Activated T-cell treated with anti-CD3 and anti-CD28 coated beads for 4 hours (primary cell): ENCODE results near the gene LARGE1.

Source experiments
- DNase-seq: peaks from one replicate; pipeline ENCODE4 v3.0.0-alpha.2; 2020

LARGE1 gene

DNA sequence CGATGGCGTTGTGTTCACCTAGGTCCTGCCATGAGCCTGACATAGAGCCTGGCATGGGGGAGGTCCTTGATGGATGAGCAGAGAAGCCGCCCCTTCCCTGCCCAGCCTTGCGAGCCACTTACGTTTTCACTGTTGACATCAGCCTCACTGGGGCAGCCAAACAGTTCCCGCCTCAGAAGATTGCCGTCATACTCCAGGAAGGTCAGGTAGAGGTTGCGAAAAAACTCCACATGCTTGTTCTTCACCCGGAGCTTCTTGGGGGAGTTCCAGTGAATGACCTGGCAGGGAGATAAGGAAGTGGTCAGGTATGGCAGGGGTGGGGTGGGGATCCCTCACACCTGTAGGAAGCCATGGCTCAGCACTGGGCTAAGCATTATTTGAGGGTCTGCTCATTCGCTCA, 582.8 kb downstream of the LARGE1 start:
- DNase-seq, result no peak

DNA sequence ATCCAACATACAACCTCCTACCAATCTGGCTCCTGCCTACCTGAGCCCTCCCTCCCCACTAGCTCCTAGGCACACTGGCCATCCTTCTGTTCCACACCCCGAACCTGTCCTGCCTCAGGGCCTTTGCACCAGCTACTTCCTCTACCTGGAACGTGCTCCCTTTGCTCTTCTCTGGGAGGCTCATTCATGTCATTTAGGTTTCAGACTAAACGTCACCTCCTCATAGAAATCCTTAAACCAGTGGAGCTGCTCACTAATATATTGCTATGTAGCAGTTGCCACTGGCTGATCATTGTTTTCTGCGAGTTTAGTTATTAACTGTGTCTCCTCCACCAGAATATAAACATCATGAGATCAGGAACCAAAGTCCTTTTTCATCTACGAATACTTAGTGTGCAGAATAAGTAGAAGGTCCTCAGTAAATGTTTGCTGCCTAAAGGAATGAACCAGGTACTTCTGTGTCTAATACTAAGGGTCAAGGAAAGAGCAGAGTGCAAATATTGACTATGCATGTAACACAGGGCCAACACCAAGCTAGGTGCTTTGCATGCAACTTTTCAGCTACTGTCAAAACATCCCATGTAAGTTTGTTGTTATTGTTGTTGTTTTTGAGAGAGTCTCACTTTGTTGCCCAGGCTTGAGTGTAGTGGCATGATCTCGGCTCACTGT, 584.5 kb downstream of the LARGE1 start:
- DNase-seq, result no peak

DNA sequence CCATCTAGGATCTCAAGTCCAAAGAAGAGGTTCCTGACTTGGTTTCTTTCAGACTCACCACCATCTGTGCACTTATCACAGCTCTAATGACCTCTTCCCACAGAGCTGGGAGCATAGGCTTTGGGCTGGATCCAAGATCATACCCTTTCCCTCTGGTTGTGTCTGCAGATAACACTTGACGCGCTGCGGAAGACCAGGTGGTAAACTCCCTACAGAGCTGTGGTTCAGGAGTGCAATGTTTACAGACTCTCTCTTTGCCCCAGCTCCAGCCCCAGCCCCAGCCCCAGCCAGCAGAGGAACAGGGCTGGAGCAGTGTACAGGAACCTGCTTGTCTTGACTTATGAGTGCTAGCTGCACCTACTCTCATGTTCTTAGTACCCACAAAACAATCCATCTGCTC, 587.7 kb downstream of the LARGE1 start:
- no peak for DNase-seq

GRCh38 chr22:33331017-33331416, 589.3 kb downstream of the LARGE1 start:
- no peak for DNase-seq

DNA sequence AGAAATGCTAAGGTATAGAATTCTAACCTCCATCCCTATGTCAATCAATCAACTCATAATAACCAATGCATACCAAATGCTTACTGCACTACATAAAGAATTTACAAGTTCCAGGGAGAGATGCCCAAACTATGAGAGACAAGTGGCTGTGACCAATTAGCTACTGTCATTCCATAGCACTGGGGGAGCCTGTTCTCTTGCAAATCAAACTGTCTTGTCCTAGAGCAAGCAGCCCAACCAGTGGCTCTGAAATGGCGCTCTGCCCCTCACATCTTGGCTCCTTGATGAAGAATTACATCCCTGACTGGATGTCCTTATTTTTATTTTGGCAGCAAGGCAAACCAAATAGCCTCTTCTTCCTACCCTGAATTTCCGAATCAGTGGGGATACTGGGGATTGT, 589.7 kb downstream of the LARGE1 start:
- DNase-seq, result no peak

- DNase-seq, result no peak
These were observed 590.9 kb downstream of the LARGE1 start for GRCh38 chr22:33329398-33329797.

DNA sequence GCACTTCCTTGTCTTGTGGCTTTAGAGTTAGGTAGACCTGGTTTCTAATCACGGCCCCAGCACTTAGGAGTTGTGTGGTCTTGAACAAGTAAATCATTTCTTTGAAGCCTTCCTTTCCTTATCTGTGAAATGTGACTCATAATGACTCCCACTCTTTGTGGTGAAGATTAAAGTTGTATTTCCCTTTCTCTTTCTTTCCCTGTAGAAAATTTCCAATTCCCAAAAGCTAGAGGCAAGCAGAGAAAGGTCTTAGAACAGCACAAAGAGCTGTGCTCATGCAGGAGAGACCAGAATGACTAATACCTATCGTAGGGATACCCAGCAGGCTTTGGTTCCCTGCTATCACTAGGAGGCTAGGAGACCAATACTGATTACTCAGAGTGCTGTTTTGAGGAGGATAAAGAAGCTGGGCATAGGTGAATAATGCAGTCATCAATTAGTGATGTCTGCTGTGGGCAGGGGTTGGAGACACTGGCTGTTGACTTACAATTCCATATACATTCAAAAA, 591.4 kb downstream of the LARGE1 start:
- DNase-seq, result no peak

GRCh38 chr22:33327348-33327860, 592.9 kb downstream of the LARGE1 start:
- DNase-seq, result no peak

- no peak for DNase-seq
These were observed 593.6 kb downstream of the LARGE1 start for GRCh38 chr22:33326540-33327295.

DNA sequence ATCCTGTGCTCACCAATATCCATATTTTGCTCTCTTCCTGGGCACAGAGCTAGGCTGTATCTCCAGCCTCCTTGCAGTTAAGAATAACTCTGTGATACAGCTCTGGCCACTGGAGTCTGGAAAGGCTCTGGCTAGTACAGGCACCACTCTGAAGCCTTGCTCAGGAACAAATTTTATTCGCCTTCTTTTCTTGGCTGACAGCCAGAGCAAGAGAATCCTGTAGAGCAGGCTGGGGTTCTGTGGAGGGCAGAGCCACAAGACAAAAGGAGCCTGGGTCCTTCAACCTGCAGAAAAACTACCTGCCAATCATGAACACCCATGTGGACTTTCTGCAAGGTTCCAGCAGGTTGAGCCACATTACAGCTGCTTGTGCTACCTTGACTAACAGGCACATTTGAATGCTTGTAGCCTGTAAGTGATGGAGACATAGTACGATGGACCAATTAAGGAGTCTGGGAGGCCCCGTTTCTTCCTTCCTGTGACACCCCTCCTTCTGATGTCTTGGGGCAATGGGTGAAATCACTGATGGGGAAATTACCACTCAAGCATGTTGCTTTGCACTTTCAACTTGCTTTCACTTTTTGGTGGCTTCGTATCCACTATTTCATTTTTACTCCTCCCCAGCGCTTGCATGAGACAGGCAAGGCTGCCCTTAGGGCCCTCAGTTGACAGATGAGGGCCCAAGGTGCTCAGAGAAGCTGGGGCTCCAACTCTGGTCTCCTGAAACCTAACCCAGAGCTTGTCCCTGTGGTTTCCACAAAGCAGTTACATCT, 594.9 kb downstream of the LARGE1 start:
- no peak for DNase-seq

DNA sequence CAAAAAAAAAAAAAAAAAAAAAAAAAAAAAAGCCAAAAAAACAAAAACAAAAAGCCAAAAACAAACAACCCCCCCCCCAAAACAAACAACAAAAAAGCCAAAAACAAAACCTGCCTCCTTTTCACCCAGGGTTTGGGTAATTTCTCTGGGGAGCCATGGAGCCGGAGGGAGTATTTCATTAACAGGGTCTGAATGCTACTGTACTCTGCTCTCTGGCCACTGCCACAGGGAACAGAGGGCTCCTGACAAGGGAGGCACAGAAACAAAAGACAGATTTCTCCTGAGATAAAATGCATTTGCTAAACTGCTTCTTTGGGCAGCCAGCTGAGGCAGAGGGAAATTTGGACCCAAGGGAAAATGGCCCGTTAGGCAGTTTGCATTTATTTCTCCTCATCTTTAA, 596.0 kb downstream of the LARGE1 start:
- DNase-seq, result no peak

DNA sequence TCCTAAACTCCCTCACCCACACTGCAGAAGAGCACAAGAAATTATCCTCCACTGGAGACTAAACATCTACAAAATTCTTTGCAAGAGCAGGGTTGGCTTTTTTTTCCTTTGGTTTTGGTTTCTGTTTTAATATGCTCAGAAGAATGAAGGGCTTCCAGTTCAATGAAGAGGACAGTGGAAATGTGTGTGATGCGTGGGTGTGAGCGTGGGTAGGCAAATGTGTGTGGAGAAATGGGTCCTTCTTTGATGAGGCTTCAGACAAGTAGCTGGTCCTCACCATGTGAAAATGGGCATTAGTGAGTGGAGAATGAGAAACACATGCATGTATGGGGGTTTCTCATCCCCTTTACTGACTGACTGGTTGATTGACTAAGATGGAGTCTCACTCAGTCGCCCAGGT, 598.8 kb downstream of the LARGE1 start:
- no peak for DNase-seq

DNA sequence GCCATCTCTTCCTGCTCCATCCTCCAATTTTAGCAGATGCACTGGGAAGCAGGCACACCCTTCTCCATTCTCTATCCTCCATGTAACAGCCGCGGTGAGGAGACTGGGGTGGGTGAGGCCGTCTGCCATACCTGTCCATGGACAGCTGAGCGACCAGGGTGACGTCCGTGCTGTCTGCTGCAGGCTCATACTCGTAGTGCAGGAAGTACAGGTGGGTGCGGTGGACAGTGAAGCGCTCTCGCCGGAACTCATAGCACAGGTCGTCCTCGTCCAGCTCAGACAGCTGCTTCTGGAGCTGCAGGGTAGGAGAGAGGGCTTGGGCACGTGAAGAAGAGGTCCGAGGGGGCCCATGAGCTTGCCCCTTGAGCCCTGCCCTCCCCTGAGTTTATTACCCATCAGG, 604.3 kb downstream of the LARGE1 start:
- DNase-seq, result no peak

- no peak for DNase-seq
These were observed 605.2 kb downstream of the LARGE1 start for GRCh38 chr22:33315117-33315516.

GRCh38 chr22:33314316-33314715, 606.0 kb downstream of the LARGE1 start:
- DNase-seq, result no peak

- no peak for DNase-seq
These were observed 617.2 kb downstream of the LARGE1 start for GRCh38 chr22:33303099-33303498.

GRCh38 chr22:33302549-33302948, 617.7 kb downstream of the LARGE1 start:
- DNase-seq, result no peak

DNA sequence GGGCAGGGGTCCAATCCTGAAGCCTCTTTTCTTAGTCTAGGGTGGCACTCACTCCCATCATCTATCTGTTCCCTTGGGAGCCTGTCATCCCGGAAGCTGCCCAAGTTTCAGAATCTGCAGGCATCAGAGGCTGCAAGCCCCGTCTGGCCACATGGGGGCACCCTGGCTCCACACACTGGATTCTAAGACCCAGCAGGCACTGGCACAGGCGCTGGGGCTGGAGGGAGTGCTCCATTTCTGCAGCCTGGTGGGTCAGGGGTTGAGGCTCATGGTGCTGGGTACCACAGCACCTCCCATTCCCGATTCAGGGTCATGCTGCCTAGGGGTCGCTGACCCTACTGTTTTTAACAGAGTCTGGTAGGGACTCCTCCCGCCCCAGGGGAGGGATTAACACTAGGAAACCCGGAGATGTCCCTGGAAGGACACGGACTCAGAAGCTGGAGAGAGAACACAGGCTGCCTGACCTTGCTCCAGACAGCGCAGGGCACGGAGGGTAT, 618.2 kb downstream of the LARGE1 start:
- DNase-seq, result peak; percentile 19

GRCh38 chr22:33300165-33300564, 620.1 kb downstream of the LARGE1 start:
- no peak for DNase-seq

DNA sequence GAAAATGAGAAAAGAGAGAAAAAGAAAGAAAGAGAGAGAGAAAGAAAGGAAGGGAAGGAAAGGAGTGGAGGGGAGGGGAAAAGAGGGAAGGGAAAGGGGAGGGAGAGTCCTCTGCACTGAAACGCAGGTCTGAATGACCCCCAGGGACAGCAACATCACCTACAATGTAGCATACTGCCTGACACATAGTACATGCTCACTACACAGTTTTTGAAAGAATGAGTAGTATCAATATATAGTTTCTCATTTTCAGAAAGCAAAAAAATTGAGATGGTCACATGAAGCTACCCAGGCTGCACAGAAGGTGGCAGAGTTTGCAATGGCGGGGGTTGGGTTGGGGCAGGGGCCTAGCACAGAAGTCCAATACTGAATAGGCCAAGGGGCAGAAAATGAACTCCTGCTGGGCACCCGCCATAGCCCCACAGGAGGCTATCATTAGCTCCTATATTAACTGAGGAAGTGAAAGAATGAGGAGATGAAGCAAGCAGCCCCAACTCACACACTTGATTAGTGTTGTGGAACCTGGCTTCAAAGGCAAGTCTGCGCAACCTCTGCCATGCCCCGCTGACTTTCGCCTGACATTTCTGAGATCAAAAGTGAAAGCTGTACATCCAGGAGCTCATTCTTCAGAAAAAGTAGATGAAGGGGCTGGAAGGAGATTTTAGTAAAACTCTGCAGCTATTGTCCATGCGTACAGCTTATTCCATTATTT, 620.9 kb downstream of the LARGE1 start:
- DNase-seq, result no peak

GRCh38 chr22:33296941-33297340, 623.3 kb downstream of the LARGE1 start:
- no peak for DNase-seq

DNA sequence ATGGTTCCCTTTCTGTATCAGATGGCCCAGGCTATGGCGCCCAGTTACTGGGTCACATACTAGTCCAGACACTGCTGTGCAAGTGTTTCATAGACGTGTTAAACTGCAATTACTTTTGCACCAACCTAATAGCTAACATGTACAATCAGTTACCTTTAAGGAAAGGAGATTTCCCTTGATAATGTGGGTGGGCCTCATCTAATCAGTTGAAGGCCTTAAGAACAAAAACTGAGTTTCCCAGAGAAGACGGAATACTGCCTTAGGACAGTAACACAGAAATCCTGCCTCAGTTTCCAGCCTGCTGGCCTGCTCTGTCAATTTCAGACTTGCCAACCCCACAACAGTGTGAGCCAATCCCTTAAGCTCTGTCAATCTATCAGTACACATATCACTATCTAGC, 632.2 kb downstream of the LARGE1 start:
- no peak for DNase-seq

- no peak for DNase-seq
These were observed 645.2 kb downstream of the LARGE1 start for GRCh38 chr22:33275073-33275443.
